GM23338 (cell line): ENCODE results near the gene MDN1. TPM values are rescaled to one million over a fixed set of nuclear protein-coding genes. Genes with fewer than 3 reads are reported as not detected.
A peak's percentile ranks its signal among the peaks of the same experiment; 100 is the strongest.

Experiments
- ATAC-seq: fragments of 200-7000 bp; cut with Tn5 transposase; 3 replicates; pipeline ENCODE4 v1.9.1; 2020
- DNase-seq: peaks from one replicate; pipeline ENCODE4 v3.0.0-alpha.2; 2015; ENCODE audit warnings: low spot score
- H2AFZ ChIP-seq: fragments of 200-600 bp; sonication (generic); 2 replicates; pipeline ENCODE4 v1.8.0; 2016; ENCODE audit warnings: antibody characterized with exemption, mild to moderate bottlenecking, moderate library complexity
- H3F3A ChIP-seq: fragments of 200-600 bp; sonication (generic); replicated peaks from 2 replicates; pipeline ENCODE4 v1.8.0; 2017; ENCODE audit warnings: antibody characterized with exemption, mixed run types, low read depth
- H3K27ac ChIP-seq: fragments of 200-600 bp; sonication (generic); 2 replicates; pipeline ENCODE4 v1.6.1; 2016; ENCODE audit warnings: low read depth
- H3K27me3 ChIP-seq: fragments of 200-600 bp; sonication (generic); 2 replicates; pipeline ENCODE4 v1.8.0; 2016; ENCODE audit warnings: mild to moderate bottlenecking, mixed run types, moderate library complexity; ENCODE audit not compliant: insufficient read depth
- H3K36me3 ChIP-seq: fragments of 200-600 bp; sonication (generic); 2 replicates; pipeline ENCODE4 v1.8.0; 2016; ENCODE audit warnings: mild to moderate bottlenecking; ENCODE audit not compliant: insufficient read depth
- H3K4me1 ChIP-seq: fragments of 200-600 bp; sonication (generic); 2 replicates; pipeline ENCODE4 v1.8.0; 2016; ENCODE audit warnings: mild to moderate bottlenecking, moderate library complexity; ENCODE audit not compliant: insufficient read depth
- H3K4me2 ChIP-seq: fragments of 200-600 bp; sonication (generic); 2 replicates; pipeline ENCODE4 v1.7.1; 2017; ENCODE audit warnings: mixed run types
- H3K4me3 ChIP-seq: fragments of 200-600 bp; sonication (generic); 2 replicates; pipeline ENCODE4 v1.6.1; 2016; ENCODE audit warnings: mixed run types
- H3K79me2 ChIP-seq: fragments of 200-600 bp; sonication (generic); replicated peaks from 2 replicates; pipeline ENCODE4 v1.8.0; 2017; ENCODE audit warnings: mild to moderate bottlenecking; ENCODE audit not compliant: insufficient read depth
- H3K9me2 ChIP-seq: fragments of 200-600 bp; sonication (generic); 2 replicates; pipeline ENCODE4 v1.8.0; 2017; ENCODE audit not compliant: insufficient read depth
- H4K20me1 ChIP-seq: fragments of 200-600 bp; sonication (generic); replicated peaks from 2 replicates; pipeline ENCODE4 v1.8.0; 2017; ENCODE audit warnings: mild to moderate bottlenecking; ENCODE audit not compliant: insufficient read depth
- H3K27ac Mint-ChIP-seq: 2 replicates; pipeline ENCODE4 v1.8.0; 2020; ENCODE audit warnings: inconsistent platforms, mild to moderate bottlenecking, moderate library complexity, mixed read lengths
- H3K27me3 Mint-ChIP-seq: 3 replicates; pipeline ENCODE4 v1.8.0; 2022; ENCODE audit warnings: low read depth, mild to moderate bottlenecking, moderate library complexity, mixed read lengths, inconsistent platforms; ENCODE audit not compliant: insufficient read depth, poor library complexity
- H3K36me3 Mint-ChIP-seq: 3 replicates; pipeline ENCODE4 v1.8.0; 2021; ENCODE audit warnings: low read depth, mild to moderate bottlenecking, inconsistent platforms, moderate library complexity, mixed read lengths
- H3K4me1 Mint-ChIP-seq: 3 replicates; pipeline ENCODE4 v1.8.0; 2020; ENCODE audit warnings: mild to moderate bottlenecking, inconsistent platforms, mixed read lengths
- H3K4me3 Mint-ChIP-seq: 3 replicates; pipeline ENCODE4 v1.8.0; 2021; ENCODE audit warnings: moderate library complexity, mild to moderate bottlenecking, inconsistent platforms, mixed read lengths
- H3K9me3 Mint-ChIP-seq: 3 replicates; pipeline ENCODE4 v1.8.0; 2020; ENCODE audit warnings: moderate library complexity, mild to moderate bottlenecking, inconsistent platforms, mixed read lengths
- CREB1 ChIP-seq: fragments of 250-450 bp; sonication (Bioruptor Pico); IDR thresholded peaks from 2 replicates; pipeline ENCODE4 v1.5.0; 2020; ENCODE audit warnings: low read depth, mild to moderate bottlenecking, moderate library complexity
- EZH2phosphoT487 ChIP-seq: fragments of 200-600 bp; sonication (generic); IDR thresholded peaks from one replicate; pipeline ENCODE4 v1.8.1; 2018; ENCODE audit warnings: antibody characterized with exemption; ENCODE audit not compliant: unreplicated experiment
- JUNB ChIP-seq: IDR thresholded peaks from one replicate; pipeline ENCODE4 v1.6.1; 2016; ENCODE audit warnings: antibody characterized with exemption; ENCODE audit not compliant: unreplicated experiment
- NANOG ChIP-seq: IDR thresholded peaks from 2 replicates; pipeline ENCODE4 v1.6.1; 2016; ENCODE audit warnings: antibody characterized with exemption, borderline replicate concordance
- REST ChIP-seq: IDR thresholded peaks from one replicate; pipeline ENCODE4 v1.6.1; 2018; ENCODE audit warnings: antibody characterized with exemption; ENCODE audit not compliant: unreplicated experiment
- STAT1 ChIP-seq: IDR thresholded peaks from one replicate; pipeline ENCODE4 v1.6.1; 2016; ENCODE audit warnings: antibody characterized with exemption; ENCODE audit not compliant: unreplicated experiment
- ZNF114 ChIP-seq: fragments of 250-450 bp; sonication (Bioruptor Pico); IDR thresholded peaks from 2 replicates; pipeline ENCODE4 v1.5.0; 2020; ENCODE audit warnings: mild to moderate bottlenecking, moderate library complexity
- ZNF331 ChIP-seq: fragments of 250-450 bp; sonication (Bioruptor Pico); IDR thresholded peaks from 2 replicates; pipeline ENCODE4 v1.5.0; 2020; ENCODE audit warnings: low read depth, mild to moderate bottlenecking, moderate library complexity
- polyA plus RNA-seq: library from polyadenylated mRNA; unstranded; fragments of >200 nt; fragmentation: Nextera tagmentation; extraction: Ambion mirVana; gene quantifications from 2 replicates; pipeline ENCODE4 v1.2.1, GENCODE V29; 2016
- total RNA-seq: library from RNA; depleted of rRNA; stranded (reverse); fragments of >200 nt; shearing (Covaris generic); gene quantifications from 2 replicates; pipeline ENCODE4 v1.2.3, GENCODE V29; 2014
- TF ChIP-seq, protein P1 (sequence below), 2 experiments: fragments of 200-600 bp in 1 of 2; sonication (generic) in 1 of 2; conservative IDR thresholded peaks; 2 replicates each; pipeline versions ENCODE4 v1.5.1 to v1.6.1; 2016 to 2017; ENCODE audit warnings: antibody characterized with exemption in 2 of 2, low read depth in 2 of 2, mild to moderate bottlenecking in 2 of 2, moderate library complexity in 1 of 2

Gene MDN1
- total and polyA plus RNA-seq, 2 experiments from 2014 or later = 165 to 217 TPM

DNA sequence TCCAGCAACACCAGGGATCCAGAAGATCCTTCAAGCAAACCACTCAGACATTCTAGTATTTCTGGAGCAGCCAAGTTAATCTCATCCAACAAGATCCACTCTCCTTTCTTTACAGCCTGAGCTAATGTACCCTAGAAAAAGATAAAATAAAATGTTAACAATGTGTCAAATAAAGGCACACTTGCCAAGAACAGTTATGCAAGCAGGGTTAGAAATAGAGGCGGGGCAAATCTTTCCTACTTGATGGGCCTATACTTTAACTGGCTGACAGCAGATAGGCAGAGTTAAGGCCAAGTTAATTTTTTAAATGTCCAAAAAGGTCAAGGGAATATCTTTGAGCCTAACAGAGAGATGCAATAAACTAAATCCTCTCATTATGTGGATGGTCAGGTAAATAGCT is 60.8 kb downstream of the MDN1 start:
- H3F3A ChIP-seq = no peaks in the 10 kb centered on the region
- peaks cover 63% of the 10 kb centered on the region for H3K36me3 ChIP-seq
- Mint-ChIP-seq H3K27ac (no peak overlapping the region), H3K36me3 (peaks cover 87% of the 10 kb centered on the region), H3K4me1 (no peaks in the 10 kb centered on the region), H3K27me3 (no peaks in the 10 kb centered on the region), H3K9me3 (no peaks in the 10 kb centered on the region), H3K4me3 (no peak overlapping the region)
- no peaks in the 10 kb centered on the region for H3K9me2 ChIP-seq
- H3K4me1 ChIP-seq = no peaks in the 10 kb centered on the region
- DNase-seq = no peak
- H3K27ac ChIP-seq = no peak overlapping the region
- H3K27me3 ChIP-seq = no peaks in the 10 kb centered on the region
- no peak overlapping the region for H3K4me2 ChIP-seq
- H2AFZ ChIP-seq = no peak overlapping the region
- no peak overlapping the region for H3K4me3 ChIP-seq
- TF ChIP-seq NANOG (no peak), REST (no peak), EZH2phosphoT487 (no peak), CREB1 (no peak), JUNB (no peak), STAT1 (no peak), ZNF331 (no peak), ZNF114 (CRISPR knock-in tag) (no peak)
- TF ChIP-seq, protein P1, sequence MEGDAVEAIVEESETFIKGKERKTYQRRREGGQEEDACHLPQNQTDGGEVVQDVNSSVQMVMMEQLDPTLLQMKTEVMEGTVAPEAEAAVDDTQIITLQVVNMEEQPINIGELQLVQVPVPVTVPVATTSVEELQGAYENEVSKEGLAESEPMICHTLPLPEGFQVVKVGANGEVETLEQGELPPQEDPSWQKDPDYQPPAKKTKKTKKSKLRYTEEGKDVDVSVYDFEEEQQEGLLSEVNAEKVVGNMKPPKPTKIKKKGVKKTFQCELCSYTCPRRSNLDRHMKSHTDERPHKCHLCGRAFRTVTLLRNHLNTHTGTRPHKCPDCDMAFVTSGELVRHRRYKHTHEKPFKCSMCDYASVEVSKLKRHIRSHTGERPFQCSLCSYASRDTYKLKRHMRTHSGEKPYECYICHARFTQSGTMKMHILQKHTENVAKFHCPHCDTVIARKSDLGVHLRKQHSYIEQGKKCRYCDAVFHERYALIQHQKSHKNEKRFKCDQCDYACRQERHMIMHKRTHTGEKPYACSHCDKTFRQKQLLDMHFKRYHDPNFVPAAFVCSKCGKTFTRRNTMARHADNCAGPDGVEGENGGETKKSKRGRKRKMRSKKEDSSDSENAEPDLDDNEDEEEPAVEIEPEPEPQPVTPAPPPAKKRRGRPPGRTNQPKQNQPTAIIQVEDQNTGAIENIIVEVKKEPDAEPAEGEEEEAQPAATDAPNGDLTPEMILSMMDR (conservative IDR thresholded peaks at IDR 0.05; ENCODE audit: low read depth in 2 of 2) = no peak
- H3K79me2 ChIP-seq = peaks cover 10% of the 10 kb centered on the region; the same call in 1 of the 2 replicates
- ATAC-seq = no peak
- peaks cover 19% of the 10 kb centered on the region for H4K20me1 ChIP-seq

- H3K4me1 ChIP-seq = no peaks in the 10 kb centered on the region
- no peaks in the 10 kb centered on the region for H3K27me3 ChIP-seq
- peaks cover 77% of the 10 kb centered on the region for H3K36me3 ChIP-seq
- Mint-ChIP-seq H3K4me3 (no peak overlapping the region), H3K27me3 (no peaks in the 10 kb centered on the region), H3K9me3 (no peaks in the 10 kb centered on the region), H3K36me3 (peaks cover 90% of the 10 kb centered on the region), H3K27ac (peak overlapping the region; percentile 1; the same call in 1 of the 2 replicates), H3K4me1 (no peaks in the 10 kb centered on the region; the same call in 2 of the 3 replicates)
- H3K27ac ChIP-seq = peak overlapping the region; percentile 70
- H3F3A ChIP-seq = peaks cover 10% of the 10 kb centered on the region; the same call in 1 of the 2 replicates
- no peak for DNase-seq
- H3K4me3 ChIP-seq = no peak overlapping the region
- H4K20me1 ChIP-seq = peaks cover 16% of the 10 kb centered on the region
- no peaks in the 10 kb centered on the region; the same call in 1 of the 2 replicates for H3K79me2 ChIP-seq
- no peak overlapping the region for H3K4me2 ChIP-seq
- no peaks in the 10 kb centered on the region for H3K9me2 ChIP-seq
- no peak overlapping the region for H2AFZ ChIP-seq
- no peak for TF ChIP-seq JUNB
- ATAC-seq = no peak
Measured at GRCh38 chr6:89750338-89750737, 69.3 kb downstream of the MDN1 start.
